Measurements from ENCODE around the gene SLC16A7. TPM values are rescaled to one million over a fixed set of nuclear protein-coding genes. Genes with fewer than 3 reads are reported as not detected.

The SLC16A7 gene
- polyA plus RNA-seq, 1 donor from 2014 or later = 2.3 TPM

DNA sequence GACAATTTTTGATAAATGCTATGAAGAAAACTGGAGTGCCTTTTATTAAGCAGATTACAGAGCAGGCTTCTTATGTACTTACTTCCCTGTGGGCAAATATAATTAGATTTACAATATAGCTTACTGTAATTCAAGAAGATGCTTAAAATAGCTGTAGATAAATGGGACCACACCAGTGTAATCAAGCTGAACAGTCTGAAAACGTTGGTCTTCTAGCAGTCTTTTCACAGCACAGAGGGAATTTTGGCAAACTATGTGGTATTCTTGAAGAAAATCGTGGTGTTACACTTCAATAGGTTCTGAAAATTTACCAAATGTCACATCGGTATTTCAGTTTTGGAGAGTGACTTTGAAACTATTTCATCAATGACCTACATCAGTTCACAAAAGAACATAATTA, 47.7 kb downstream of the SLC16A7 start:
- H3F3A ChIP-seq (ENCODE audit: insufficient read depth, low read length, poor library complexity, severe bottlenecking) = no peaks in the 10 kb centered on the region
- no peaks in the 10 kb centered on the region for H3K9me3 ChIP-seq (ENCODE audit: low read length)
- H3K4me3 ChIP-seq (ENCODE audit: low read length) = no peak overlapping the region
- H3K9ac ChIP-seq (ENCODE audit: low read length) = no peak overlapping the region
- H3K4me2 ChIP-seq (ENCODE audit: low read length) = no peak overlapping the region
- no peaks in the 10 kb centered on the region for H3K9me2 ChIP-seq (ENCODE audit: insufficient read depth, low read length)
- H3K27ac ChIP-seq (ENCODE audit: low read length) = no peak overlapping the region
- TF ChIP-seq EZH2 (IDR thresholded peaks at IDR 0.05; ENCODE audit: borderline replicate concordance, insufficient read depth, low read length, poor library complexity, severe bottlenecking) (no peak), TAF1 (IDR thresholded peaks at IDR 0.05; ENCODE audit: low read depth) (no peak), SMC3 (conservative IDR thresholded peaks at IDR 0.05; ENCODE audit: poor library complexity) (no peak), MXI1 (conservative IDR thresholded peaks at IDR 0.05; ENCODE audit: poor library complexity, severe bottlenecking) (no peak), RAD21 (conservative IDR thresholded peaks at IDR 0.05) (no peak), POLR2AphosphoS5 (IDR thresholded peaks at IDR 0.05) (no peak), EP300 (conservative IDR thresholded peaks at IDR 0.05; ENCODE audit: poor library complexity, severe bottlenecking) (no peak)
- TF ChIP-seq, protein P1, sequence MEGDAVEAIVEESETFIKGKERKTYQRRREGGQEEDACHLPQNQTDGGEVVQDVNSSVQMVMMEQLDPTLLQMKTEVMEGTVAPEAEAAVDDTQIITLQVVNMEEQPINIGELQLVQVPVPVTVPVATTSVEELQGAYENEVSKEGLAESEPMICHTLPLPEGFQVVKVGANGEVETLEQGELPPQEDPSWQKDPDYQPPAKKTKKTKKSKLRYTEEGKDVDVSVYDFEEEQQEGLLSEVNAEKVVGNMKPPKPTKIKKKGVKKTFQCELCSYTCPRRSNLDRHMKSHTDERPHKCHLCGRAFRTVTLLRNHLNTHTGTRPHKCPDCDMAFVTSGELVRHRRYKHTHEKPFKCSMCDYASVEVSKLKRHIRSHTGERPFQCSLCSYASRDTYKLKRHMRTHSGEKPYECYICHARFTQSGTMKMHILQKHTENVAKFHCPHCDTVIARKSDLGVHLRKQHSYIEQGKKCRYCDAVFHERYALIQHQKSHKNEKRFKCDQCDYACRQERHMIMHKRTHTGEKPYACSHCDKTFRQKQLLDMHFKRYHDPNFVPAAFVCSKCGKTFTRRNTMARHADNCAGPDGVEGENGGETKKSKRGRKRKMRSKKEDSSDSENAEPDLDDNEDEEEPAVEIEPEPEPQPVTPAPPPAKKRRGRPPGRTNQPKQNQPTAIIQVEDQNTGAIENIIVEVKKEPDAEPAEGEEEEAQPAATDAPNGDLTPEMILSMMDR (IDR thresholded peaks at IDR 0.05; ENCODE audit: poor library complexity, severe bottlenecking) = no peak
- TF ChIP-seq, protein P2, sequence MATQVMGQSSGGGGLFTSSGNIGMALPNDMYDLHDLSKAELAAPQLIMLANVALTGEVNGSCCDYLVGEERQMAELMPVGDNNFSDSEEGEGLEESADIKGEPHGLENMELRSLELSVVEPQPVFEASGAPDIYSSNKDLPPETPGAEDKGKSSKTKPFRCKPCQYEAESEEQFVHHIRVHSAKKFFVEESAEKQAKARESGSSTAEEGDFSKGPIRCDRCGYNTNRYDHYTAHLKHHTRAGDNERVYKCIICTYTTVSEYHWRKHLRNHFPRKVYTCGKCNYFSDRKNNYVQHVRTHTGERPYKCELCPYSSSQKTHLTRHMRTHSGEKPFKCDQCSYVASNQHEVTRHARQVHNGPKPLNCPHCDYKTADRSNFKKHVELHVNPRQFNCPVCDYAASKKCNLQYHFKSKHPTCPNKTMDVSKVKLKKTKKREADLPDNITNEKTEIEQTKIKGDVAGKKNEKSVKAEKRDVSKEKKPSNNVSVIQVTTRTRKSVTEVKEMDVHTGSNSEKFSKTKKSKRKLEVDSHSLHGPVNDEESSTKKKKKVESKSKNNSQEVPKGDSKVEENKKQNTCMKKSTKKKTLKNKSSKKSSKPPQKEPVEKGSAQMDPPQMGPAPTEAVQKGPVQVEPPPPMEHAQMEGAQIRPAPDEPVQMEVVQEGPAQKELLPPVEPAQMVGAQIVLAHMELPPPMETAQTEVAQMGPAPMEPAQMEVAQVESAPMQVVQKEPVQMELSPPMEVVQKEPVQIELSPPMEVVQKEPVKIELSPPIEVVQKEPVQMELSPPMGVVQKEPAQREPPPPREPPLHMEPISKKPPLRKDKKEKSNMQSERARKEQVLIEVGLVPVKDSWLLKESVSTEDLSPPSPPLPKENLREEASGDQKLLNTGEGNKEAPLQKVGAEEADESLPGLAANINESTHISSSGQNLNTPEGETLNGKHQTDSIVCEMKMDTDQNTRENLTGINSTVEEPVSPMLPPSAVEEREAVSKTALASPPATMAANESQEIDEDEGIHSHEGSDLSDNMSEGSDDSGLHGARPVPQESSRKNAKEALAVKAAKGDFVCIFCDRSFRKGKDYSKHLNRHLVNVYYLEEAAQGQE (IDR thresholded peaks at IDR 0.05; ENCODE audit: borderline replicate concordance) = no peak
- H2AFZ ChIP-seq (ENCODE audit: low read depth, low read length) = no peak overlapping the region
- H4K20me1 ChIP-seq (ENCODE audit: insufficient read depth) = no peaks in the 10 kb centered on the region
- H3K27me3 ChIP-seq (ENCODE audit: insufficient read depth, low read depth, low read length) = no peaks in the 10 kb centered on the region
- H3K36me3 ChIP-seq (ENCODE audit: insufficient read depth, low read length) = no peaks in the 10 kb centered on the region
- H3K79me2 ChIP-seq (replicated peaks; ENCODE audit: insufficient read depth, low read length) = no peaks in the 10 kb centered on the region

DNA sequence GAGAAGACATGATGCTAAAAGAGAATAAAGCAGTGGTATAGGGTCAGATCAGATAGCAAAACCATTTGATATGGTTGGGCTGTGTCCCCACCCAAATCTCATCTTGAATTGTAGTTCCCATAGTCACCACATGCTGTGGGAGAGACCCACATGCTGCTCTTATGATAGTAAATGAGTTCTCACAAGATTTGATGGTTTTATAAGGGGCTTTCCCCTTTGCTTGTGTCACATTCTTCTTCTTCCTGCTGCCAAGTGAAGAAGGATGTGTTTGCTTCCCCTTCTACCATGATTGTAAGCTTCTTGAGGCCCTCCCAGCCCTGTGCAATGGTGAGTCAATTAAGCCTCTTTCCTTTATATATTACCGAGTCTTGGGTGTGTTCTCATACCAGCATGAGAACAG, 49.4 kb downstream of the SLC16A7 start:
- no peaks in the 10 kb centered on the region for H3K79me2 ChIP-seq (replicated peaks; ENCODE audit: insufficient read depth, low read length)
- H3K9me2 ChIP-seq (ENCODE audit: insufficient read depth, low read length) = no peaks in the 10 kb centered on the region
- TF ChIP-seq EP300 (conservative IDR thresholded peaks at IDR 0.05; ENCODE audit: poor library complexity, severe bottlenecking) (no peak), SMC3 (conservative IDR thresholded peaks at IDR 0.05; ENCODE audit: poor library complexity) (no peak)
- TF ChIP-seq, protein P1 (IDR thresholded peaks at IDR 0.05; ENCODE audit: poor library complexity, severe bottlenecking) = no peak
- H3K9me3 ChIP-seq (ENCODE audit: low read length) = no peaks in the 10 kb centered on the region
- no peak overlapping the region for H2AFZ ChIP-seq (ENCODE audit: low read depth, low read length)
- no peak overlapping the region for H3K9ac ChIP-seq (ENCODE audit: low read length)
- H3K27me3 ChIP-seq (ENCODE audit: insufficient read depth, low read depth, low read length) = no peaks in the 10 kb centered on the region
- no peaks in the 10 kb centered on the region for H3F3A ChIP-seq (ENCODE audit: insufficient read depth, low read length, poor library complexity, severe bottlenecking)
- no peaks in the 10 kb centered on the region for H4K20me1 ChIP-seq (ENCODE audit: insufficient read depth)
- H3K36me3 ChIP-seq (ENCODE audit: insufficient read depth, low read length) = no peaks in the 10 kb centered on the region
- H3K27ac ChIP-seq (ENCODE audit: low read length) = no peak overlapping the region
- no peak overlapping the region for H3K4me2 ChIP-seq (ENCODE audit: low read length)
- no peak overlapping the region for H3K4me3 ChIP-seq (ENCODE audit: low read length)
